Fibroblast of skin of scalp (primary cell): Measurements from ENCODE around the gene ANKRD27.
"Not testable (repeated sequence)": the region's sequence is repeated elsewhere in the genome, so short reads cannot be mapped to it uniquely, and the experiment has no call there.

ENCODE experiments used
- DNase-seq: peaks from one replicate; pipeline ENCODE4 v3.0.0-alpha.2; 2013

ANKRD27 gene

GRCh38 chr19:32599258-32599657 is 75.7 kb downstream of the ANKRD27 start:
- no peak for DNase-seq

GRCh38 chr19:32598022-32598421 is 77.0 kb downstream of the ANKRD27 start:
- DNase-seq = no peak

GRCh38 chr19:32595491-32595890 is 79.5 kb downstream of the ANKRD27 start:
- DNase-seq = no peak

DNA sequence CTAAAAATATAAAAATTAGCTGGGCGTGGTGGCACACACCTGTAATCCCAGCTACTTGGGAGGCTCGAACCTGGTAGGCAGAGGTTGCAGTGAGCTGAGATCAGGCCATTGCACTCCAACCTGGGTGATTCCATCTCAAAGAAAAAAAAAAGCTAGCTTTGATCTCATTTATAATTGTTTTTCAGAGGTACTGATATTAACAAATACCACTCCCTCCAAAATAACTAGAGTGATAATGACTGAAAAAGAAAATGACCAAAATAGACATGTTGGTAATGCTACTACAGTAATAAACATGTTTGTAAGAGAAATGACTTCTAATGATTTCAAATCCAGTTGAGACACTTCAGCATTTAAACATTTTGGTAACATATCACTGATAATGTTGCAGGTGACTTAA is 81.0 kb downstream of the ANKRD27 start:
- DNase-seq = no peak

DNA sequence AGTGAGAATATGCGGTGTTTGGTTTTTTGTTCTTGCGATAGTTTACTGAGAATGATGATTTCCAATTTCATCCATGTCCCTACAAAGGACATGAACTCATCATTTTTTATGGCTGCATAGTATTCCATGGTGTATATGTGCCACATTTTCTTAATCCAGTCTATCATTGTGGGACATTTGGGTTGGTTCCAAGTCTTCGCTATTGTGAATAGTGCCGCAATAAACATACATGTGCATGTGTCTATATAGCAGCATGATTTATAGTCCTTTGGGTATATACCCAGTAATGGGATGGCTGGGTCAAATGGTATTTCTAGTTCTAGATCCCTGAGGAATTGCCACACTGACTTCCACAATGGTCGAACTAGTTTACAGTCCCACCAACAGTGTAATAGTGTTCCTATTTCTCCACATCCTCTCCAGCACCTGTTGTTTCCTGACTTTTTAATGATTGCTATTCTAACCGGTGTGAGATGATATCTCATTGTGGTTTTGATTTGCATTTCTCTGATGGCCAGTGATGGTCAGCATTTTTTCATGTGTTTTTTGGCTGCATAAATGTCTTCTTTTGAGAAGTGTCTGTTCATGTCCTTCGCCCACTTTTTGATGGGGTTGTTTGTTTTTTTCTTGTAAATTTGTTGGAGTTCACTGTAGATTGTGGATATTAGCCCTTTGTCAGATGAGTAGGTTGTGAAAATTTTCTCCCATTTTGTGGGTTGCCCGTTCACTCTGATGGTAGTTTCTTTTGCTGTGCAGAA is 87.1 kb downstream of the ANKRD27 start:
- DNase-seq = not testable (repeated sequence)

DNA sequence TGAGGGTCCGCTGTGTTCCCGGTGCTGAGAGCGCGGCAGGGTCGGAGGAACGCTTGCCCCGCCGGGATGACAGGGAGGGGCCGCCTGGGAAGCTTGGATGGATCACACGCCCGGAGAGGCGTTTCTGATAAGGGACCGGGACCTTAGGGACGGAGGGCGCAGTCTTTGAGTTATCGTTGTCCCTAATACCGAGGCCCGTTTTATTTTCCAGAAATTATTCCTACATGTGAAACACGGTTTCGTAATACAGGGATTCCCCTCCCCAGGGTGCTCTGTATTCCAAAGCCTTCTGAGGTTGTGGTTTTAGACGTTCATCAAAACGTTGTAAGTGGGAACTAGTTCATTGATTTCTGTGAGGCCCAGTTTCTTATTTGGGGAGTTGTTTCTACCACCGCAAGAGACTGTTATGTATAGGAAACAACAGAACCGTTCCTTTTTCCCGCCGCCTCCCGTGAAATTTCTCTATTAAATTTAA is 93.2 kb downstream of the ANKRD27 start:
- DNase-seq = peak; percentile 34

DNA sequence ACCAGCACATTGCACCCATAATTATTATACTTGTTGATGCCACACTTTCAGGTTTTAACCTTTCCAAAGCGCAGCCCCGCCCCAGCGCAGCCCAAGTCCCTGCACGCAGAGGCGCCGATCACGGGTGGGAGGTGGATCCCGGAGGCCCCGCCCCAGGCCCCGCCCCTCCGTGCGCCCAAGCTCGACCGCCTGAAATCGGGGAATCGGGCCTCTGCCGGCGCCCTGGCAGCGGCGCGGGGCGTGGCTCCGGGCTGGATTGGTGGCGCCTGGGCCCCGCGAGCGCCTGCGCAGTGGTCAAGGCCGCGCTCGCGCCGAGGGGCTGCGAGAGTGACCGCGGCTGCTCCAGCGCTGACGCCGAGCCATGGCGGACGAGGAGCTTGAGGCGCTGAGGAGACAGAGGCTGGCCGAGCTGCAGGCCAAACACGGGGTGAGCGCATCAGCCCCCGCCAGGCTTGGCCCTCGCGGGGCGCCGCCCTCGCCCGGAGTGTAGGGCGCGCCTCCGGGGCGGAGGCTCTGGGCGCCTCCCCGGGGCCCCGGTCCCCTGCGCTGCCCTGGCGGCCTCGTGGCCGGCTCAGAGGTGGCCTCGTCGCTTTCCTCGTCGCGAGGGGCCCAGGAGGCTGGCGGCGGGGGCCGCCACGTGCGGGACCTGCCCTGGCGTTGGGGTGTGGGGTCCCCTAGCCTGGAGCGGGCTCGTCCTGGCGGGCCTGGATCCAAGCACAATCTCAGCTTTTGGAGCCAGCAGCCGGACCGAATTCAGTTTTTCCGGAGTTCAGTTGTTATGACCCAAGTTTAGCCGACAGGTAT is 93.9 kb downstream of the ANKRD27 start, which contains the start of gene PDCD5:
TSS of gene PDCD5 (plus strand) at position 290 of the 804 bp plus-strand sequence. CDS start at position 362, 72 bp downstream.
- DNase-seq = peak; percentile 94

DNA sequence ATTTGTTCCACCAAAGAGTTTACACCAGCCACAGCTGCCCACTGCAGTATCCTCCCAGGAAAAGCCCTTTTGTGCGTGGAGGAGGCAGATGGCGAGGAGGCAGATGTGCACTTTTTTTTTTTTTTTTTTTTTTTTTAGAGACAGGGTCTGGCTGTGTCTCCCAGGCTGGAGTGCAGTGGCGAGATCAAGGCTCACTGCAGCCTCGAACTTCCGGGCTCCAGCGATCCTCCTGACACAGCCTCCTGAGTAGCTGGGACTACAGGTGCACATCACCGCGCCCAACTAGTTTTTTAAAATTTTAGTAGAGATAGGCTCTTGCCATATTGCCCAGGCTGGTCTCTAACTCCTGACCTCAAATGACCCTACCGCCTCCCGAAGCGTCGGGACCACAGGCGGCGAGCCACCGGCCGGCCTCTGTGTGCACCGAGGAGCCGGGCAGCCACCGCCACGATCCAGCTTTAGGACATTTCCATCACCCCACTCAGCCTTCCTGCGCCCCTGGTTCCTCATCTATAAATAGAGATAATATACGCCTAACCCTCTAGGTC is 94.6 kb downstream of the ANKRD27 start:
- no peak for DNase-seq

GRCh38 chr19:32576790-32577189 is 98.2 kb downstream of the ANKRD27 start:
- DNase-seq = no peak

GRCh38 chr19:32573492-32573794 is 101.5 kb downstream of the ANKRD27 start:
- DNase-seq = no peak

DNA sequence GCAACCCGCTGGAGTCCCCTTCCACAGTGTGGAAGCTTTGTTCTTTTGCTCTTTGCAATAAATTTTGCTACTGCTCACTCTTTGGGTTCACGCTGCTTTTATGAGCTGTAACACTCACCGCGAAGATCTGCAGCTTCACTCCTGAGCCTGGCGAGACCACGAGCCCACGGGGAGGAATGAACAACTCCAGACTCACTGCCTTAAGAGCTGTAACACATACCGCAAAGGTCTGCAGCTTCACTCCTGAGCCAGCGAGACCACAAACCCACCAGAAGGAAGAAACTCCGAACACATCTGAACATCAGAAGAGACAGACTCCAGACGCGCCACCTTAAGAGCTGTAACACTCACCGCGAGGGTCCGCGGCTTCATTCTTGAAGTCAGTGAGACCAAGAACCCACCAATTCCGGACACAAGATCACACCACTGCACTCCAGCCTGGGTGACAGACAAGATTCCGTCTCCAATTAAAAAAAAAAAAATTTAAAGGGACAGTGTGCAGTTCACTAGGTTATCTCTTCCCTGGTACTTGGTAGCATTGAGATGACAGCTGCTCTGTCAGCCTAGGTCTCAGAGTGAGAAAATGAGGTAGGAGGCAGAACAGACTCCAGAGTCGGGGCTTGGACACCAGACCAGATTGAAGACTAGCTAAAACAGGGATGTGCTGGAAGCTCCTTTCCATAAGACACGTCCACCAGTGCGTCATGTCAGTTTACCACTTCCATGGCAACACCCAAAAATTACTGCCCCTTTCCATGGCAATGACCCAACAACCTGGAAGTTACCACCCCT is 102.1 kb downstream of the ANKRD27 start:
- not testable (repeated sequence) for DNase-seq

- not testable (repeated sequence) for DNase-seq
These were observed 103.4 kb downstream of the ANKRD27 start for GRCh38 chr19:32571471-32572075.

- DNase-seq = peak; percentile 54
These were observed 104.7 kb downstream of the ANKRD27 start for GRCh38 chr19:32570081-32570785.

DNA sequence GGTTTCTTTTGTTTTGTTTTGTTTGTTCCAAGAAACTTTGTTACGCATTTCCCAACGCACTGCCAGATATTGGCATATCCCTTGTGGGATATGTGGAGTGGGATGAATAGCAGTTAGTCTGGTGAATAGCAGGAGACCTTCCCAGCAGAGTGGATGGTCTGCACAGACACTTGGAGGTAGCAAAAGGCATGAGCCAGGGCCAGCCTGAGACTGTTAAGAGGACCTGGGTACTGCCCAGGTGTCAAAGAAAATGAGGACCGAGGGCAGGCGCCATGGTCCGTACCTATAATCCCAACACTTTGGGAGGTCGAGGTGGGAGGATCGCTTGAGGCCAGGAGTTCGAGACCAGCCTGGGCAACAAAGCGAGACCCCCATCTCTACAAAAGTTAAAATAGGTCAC is 107.5 kb downstream of the ANKRD27 start:
- DNase-seq = no peak

- peak; percentile 63 for DNase-seq
These were observed 108.6 kb downstream of the ANKRD27 start for GRCh38 chr19:32566246-32566830.

GRCh38 chr19:32563761-32564160 is 111.2 kb downstream of the ANKRD27 start:
- no peak for DNase-seq

DNA sequence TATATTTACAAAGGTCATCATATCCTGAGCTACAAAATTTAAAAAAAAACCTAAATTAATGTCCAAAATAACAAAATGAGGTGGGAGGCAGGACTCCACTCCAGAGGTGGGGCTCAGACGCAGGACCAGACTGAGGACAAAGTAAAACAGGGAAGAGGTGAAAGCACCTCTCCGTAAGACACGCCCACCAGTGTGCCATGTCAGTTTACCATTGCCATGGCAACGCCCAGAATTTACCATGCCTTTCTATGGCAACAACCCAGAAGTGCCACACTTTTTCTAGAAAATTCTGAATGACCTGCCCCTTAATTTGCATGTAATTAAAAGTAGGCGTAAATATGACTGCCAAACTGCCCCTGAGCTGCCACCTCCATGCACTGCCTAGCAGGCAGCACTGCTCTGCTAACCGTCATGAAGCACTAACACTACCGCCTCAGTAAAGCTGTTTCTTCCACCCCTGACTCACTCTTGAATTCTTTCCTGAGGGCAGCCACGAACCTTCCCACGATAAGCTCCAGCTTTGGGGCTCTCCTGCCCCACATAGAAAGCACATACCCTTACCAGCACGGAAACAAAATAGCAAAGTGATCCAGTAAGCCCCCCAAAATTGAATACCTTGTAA is 116.3 kb downstream of the ANKRD27 start:
- no peak for DNase-seq

- no peak for DNase-seq
These were observed 119.2 kb downstream of the ANKRD27 start for GRCh38 chr19:32555786-32556185.

DNA sequence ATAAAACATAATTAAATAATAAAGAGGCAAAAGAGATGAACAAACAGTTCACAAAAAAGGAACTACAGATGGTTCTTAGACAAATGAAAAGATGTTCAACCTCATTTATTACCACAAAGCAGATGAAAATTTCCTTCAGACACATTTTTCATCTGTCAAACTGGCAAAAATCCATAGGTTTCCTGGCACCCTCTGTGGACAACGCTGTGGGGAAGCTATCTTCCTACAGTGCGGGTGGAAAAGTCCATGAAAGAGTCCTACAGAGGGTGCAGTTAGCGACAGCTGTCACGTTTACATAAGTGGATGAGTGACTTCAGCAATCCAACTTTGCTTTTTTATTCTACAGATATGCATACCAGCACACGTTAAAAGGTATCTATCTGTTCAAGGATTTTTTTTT is 124.3 kb downstream of the ANKRD27 start:
- DNase-seq = no peak
